Activated naive CD8-positive, alpha-beta T cell treated with anti-CD3 and anti-CD28 coated beads for 36 hours (primary cell): ENCODE measurements around the gene XRCC1. TPM values are rescaled to one million over a fixed set of nuclear protein-coding genes. Genes with fewer than 3 reads are reported as not detected.

Experiments
- DNase-seq: peaks from one replicate; pipeline ENCODE4 v3.0.0; 2021
- H3K27ac Mint-ChIP-seq: one replicate; pipeline ENCODE4 v1.8.0; 2022; ENCODE audit warnings: mild to moderate bottlenecking, moderate library complexity, mixed read lengths
- H3K27me3 Mint-ChIP-seq: one replicate; pipeline ENCODE4 v1.8.0; 2022; ENCODE audit warnings: mild to moderate bottlenecking, mixed read lengths
- H3K36me3 Mint-ChIP-seq: one replicate; pipeline ENCODE4 v1.8.0; 2021; ENCODE audit warnings: mild to moderate bottlenecking, mixed read lengths
- H3K4me1 Mint-ChIP-seq: one replicate; pipeline ENCODE4 v1.8.0; 2021; ENCODE audit warnings: mixed read lengths
- H3K4me3 Mint-ChIP-seq: one replicate; pipeline ENCODE4 v1.8.0; 2022; ENCODE audit warnings: mild to moderate bottlenecking, moderate library complexity, mixed read lengths
- H3K9me3 Mint-ChIP-seq: one replicate; pipeline ENCODE4 v1.8.0; 2022; ENCODE audit warnings: mixed read lengths
- total RNA-seq, 2 experiments: library from RNA; stranded (reverse); gene quantifications; one replicate each; pipeline ENCODE4 v1.2.3, GENCODE V29; 2021

XRCC1 gene
- 10 to 100 TPM; 35.4 to 36.8 TPM for total RNA-seq

- Mint-ChIP-seq H3K27me3 (no peaks in the 10 kb centered on the region), H3K4me3 (peak within 1 kb of the TSS; percentile 95), H3K27ac (peak within 1 kb of the TSS; percentile 90), H3K36me3 (peaks cover 8% of the 10 kb centered on the region), H3K4me1 (peaks cover 36% of the 10 kb centered on the region), H3K9me3 (no peaks in the 10 kb centered on the region)
- DNase-seq = peak; percentile 97
Measured at GRCh38 chr19:43575156-43575950, at the start of gene XRCC1, which contains the start of gene PINLYP. Gene XRCC1, minus strand, starts transcription at chr19:43575527. Its CDS starts 69 bp downstream, at chr19:43575458. Gene PINLYP, plus strand, starts transcription at chr19:43575801. Its CDS starts 1,391 bp downstream, at chr19:43577192.

- Mint-ChIP-seq H3K27ac (no peak overlapping the region), H3K4me1 (peaks cover 22% of the 10 kb centered on the region), H3K27me3 (peaks cover 17% of the 10 kb centered on the region), H3K9me3 (no peaks in the 10 kb centered on the region), H3K36me3 (peaks cover 3% of the 10 kb centered on the region), H3K4me3 (no peak overlapping the region)
- DNase-seq = peak; percentile 84
Measured at GRCh38 chr19:43624933-43625332, 49.6 kb upstream of the XRCC1 start.

GRCh38 chr19:43623889-43624670 lies 48.8 kb upstream of the XRCC1 start:
- H3K4me1 Mint-ChIP-seq = peaks cover 22% of the 10 kb centered on the region
- peaks cover 17% of the 10 kb centered on the region for H3K27me3 Mint-ChIP-seq
- no peak for DNase-seq
- H3K4me3 Mint-ChIP-seq = no peak overlapping the region
- H3K36me3 Mint-ChIP-seq = peaks cover 3% of the 10 kb centered on the region
- no peak overlapping the region for H3K27ac Mint-ChIP-seq
- no peaks in the 10 kb centered on the region for H3K9me3 Mint-ChIP-seq

GRCh38 chr19:43622956-43623355 lies 47.6 kb upstream of the XRCC1 start:
- Mint-ChIP-seq H3K9me3 (no peaks in the 10 kb centered on the region), H3K4me3 (no peak overlapping the region), H3K27ac (no peak overlapping the region)

GRCh38 chr19:43622070-43622469 lies 46.7 kb upstream of the XRCC1 start:
- Mint-ChIP-seq H3K9me3 (no peaks in the 10 kb centered on the region), H3K27me3 (peaks cover 11% of the 10 kb centered on the region), H3K36me3 (peaks cover 3% of the 10 kb centered on the region), H3K4me1 (peaks cover 22% of the 10 kb centered on the region), H3K4me3 (no peak overlapping the region), H3K27ac (no peak overlapping the region)
- no peak for DNase-seq

More at GRCh38 chr19:43622956-43623355, 47.6 kb upstream of the XRCC1 start:
- Mint-ChIP-seq H3K36me3 (peaks cover 3% of the 10 kb centered on the region), H3K4me1 (peaks cover 22% of the 10 kb centered on the region), H3K27me3 (peaks cover 17% of the 10 kb centered on the region)
- DNase-seq = no peak

GRCh38 chr19:43620061-43621001 lies 45.0 kb upstream of the XRCC1 start:
- H3K9me3 Mint-ChIP-seq = no peaks in the 10 kb centered on the region
- H3K27me3 Mint-ChIP-seq = no peaks in the 10 kb centered on the region
- H3K4me1 Mint-ChIP-seq = peaks cover 26% of the 10 kb centered on the region
- peak overlapping the region; percentile 99 for H3K27ac Mint-ChIP-seq
- peak; percentile 87 for DNase-seq
- peaks cover 3% of the 10 kb centered on the region for H3K36me3 Mint-ChIP-seq
- H3K4me3 Mint-ChIP-seq = peak overlapping the region; percentile 95

GRCh38 chr19:43619262-43620060 lies 44.1 kb upstream of the XRCC1 start, which contains the start of gene ZNF428:
Gene ZNF428, minus strand, starts transcription at chr19:43619629. Its CDS starts 5,325 bp downstream, at chr19:43614304.
- DNase-seq = peak; percentile 94
- H3K27ac Mint-ChIP-seq = peak within 1 kb of the TSS; percentile 99
- H3K4me1 Mint-ChIP-seq = peaks cover 19% of the 10 kb centered on the region
- peak within 1 kb of the TSS; percentile 95 for H3K4me3 Mint-ChIP-seq
- no peaks in the 10 kb centered on the region for H3K27me3 Mint-ChIP-seq
- peaks cover 3% of the 10 kb centered on the region for H3K36me3 Mint-ChIP-seq
- no peaks in the 10 kb centered on the region for H3K9me3 Mint-ChIP-seq

GRCh38 chr19:43618921-43619261 lies 43.6 kb upstream of the XRCC1 start:
- peaks cover 18% of the 10 kb centered on the region for H3K4me1 Mint-ChIP-seq
- H3K27ac Mint-ChIP-seq = peak overlapping the region; percentile 99
- H3K9me3 Mint-ChIP-seq = no peaks in the 10 kb centered on the region
- H3K4me3 Mint-ChIP-seq = peak overlapping the region; percentile 95
- peaks cover 3% of the 10 kb centered on the region for H3K36me3 Mint-ChIP-seq
- H3K27me3 Mint-ChIP-seq = no peaks in the 10 kb centered on the region
- peak; percentile 64 for DNase-seq

GRCh38 chr19:43616954-43617353 lies 41.6 kb upstream of the XRCC1 start:
- Mint-ChIP-seq H3K27ac (peak overlapping the region; percentile 42), H3K4me3 (no peak overlapping the region), H3K27me3 (no peaks in the 10 kb centered on the region), H3K36me3 (peaks cover 6% of the 10 kb centered on the region), H3K9me3 (no peaks in the 10 kb centered on the region), H3K4me1 (peaks cover 18% of the 10 kb centered on the region)
- no peak for DNase-seq

GRCh38 chr19:43616306-43616705 lies 41.0 kb upstream of the XRCC1 start:
- peaks cover 9% of the 10 kb centered on the region for H3K36me3 Mint-ChIP-seq
- no peak overlapping the region for H3K27ac Mint-ChIP-seq
- no peaks in the 10 kb centered on the region for H3K27me3 Mint-ChIP-seq

GRCh38 chr19:43612374-43612773 lies 37.0 kb upstream of the XRCC1 start:
- no peak for DNase-seq
- Mint-ChIP-seq H3K27ac (peak overlapping the region; percentile 75), H3K36me3 (peaks cover 7% of the 10 kb centered on the region), H3K4me3 (no peak overlapping the region), H3K4me1 (peaks cover 10% of the 10 kb centered on the region), H3K9me3 (no peaks in the 10 kb centered on the region), H3K27me3 (no peaks in the 10 kb centered on the region)

More at GRCh38 chr19:43616306-43616705, 41.0 kb upstream of the XRCC1 start:
- Mint-ChIP-seq H3K4me3 (no peak overlapping the region), H3K4me1 (peaks cover 17% of the 10 kb centered on the region), H3K9me3 (no peaks in the 10 kb centered on the region)
- DNase-seq = no peak

GRCh38 chr19:43611788-43612187 lies 36.5 kb upstream of the XRCC1 start, which contains the start of gene SRRM5:
Gene SRRM5, plus strand, starts transcription at chr19:43612088. Its CDS starts 34 bp downstream, at chr19:43612122.
- peak within 1 kb of the TSS; percentile 75 for H3K27ac Mint-ChIP-seq
- peaks cover 7% of the 10 kb centered on the region for H3K36me3 Mint-ChIP-seq
- H3K27me3 Mint-ChIP-seq = no peaks in the 10 kb centered on the region
- H3K4me1 Mint-ChIP-seq = peaks cover 9% of the 10 kb centered on the region
- H3K4me3 Mint-ChIP-seq = no peak within 1 kb of the TSS
- DNase-seq = no peak
- H3K9me3 Mint-ChIP-seq = no peaks in the 10 kb centered on the region

- H3K27ac Mint-ChIP-seq = no peak overlapping the region
Measured at GRCh38 chr19:43610493-43610892, 35.2 kb upstream of the XRCC1 start.

GRCh38 chr19:43609872-43610271 lies 34.5 kb upstream of the XRCC1 start:
- DNase-seq = no peak
- H3K4me1 Mint-ChIP-seq = peaks cover 4% of the 10 kb centered on the region
- no peak overlapping the region for H3K4me3 Mint-ChIP-seq
- peak overlapping the region; percentile 30 for H3K27ac Mint-ChIP-seq
- peaks cover 7% of the 10 kb centered on the region for H3K36me3 Mint-ChIP-seq
- H3K9me3 Mint-ChIP-seq = no peaks in the 10 kb centered on the region
- no peaks in the 10 kb centered on the region for H3K27me3 Mint-ChIP-seq

More at GRCh38 chr19:43610493-43610892, 35.2 kb upstream of the XRCC1 start:
- no peak for DNase-seq
- Mint-ChIP-seq H3K27me3 (no peaks in the 10 kb centered on the region), H3K4me1 (peaks cover 4% of the 10 kb centered on the region), H3K4me3 (no peak overlapping the region), H3K36me3 (peaks cover 7% of the 10 kb centered on the region), H3K9me3 (no peaks in the 10 kb centered on the region)
